Testis (tissue), 2 donors: ENCODE measurements around the gene HAGH.

Experiments used
- POLR2A ChIP-seq: fragments of 450-650 bp; IDR thresholded peaks from one replicate; pipeline ENCODE4 v1.6.1; 2017; ENCODE audit warnings: antibody characterized with exemption, mild to moderate bottlenecking, moderate library complexity
- TF ChIP-seq, protein P1 (sequence below), 3 experiments: fragments of 450-650 bp in 2 of 3; fragments of 200-600 bp in 1 of 3; sonication (generic) in 1 of 3; IDR thresholded peaks; one replicate each; pipeline ENCODE4 v1.5.1; 2016 to 2019; ENCODE audit warnings: antibody characterized with exemption in 3 of 3, mild to moderate bottlenecking in 2 of 3, moderate library complexity in 1 of 3

DNA sequence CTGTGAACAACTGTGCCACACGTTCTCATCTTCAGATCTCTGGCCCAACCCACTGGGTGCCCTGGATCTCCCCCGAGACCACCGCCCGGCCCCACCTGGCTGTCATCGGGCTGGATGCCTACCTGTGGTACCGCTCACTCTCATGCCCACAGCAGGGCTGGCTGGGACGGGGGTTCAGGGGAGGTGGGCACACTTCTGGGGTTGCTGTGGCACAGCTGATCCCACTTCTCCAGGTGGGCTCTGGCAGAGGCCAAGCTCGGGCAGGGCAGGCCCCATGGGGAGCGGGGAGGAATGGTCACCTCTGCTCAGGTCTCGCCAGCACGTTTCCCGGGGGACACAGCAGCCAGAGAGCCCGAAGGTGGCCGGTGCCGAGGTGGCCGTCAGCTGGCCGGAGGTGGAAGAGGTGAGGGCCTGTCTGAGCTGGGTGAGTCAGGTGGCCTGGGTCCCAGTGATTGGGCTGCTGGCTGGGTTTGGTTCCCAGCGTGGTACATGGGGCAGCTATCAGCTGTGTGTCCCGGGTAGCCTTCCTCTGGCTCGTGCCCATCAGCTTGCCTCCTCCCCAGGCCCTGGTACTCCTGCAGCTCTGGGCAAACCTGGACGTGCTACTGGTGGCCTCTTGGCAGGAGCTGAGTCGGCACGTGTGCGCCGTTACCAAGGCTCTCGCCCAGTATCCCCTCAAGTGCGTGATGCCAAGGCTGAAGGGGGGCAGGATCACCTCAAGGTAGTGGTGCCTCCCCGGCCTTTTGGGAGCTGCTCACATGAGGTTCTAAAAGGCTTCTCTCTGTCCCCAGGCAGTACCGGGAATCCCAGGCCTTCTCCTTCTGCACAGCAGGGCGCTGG is 51.4 kb downstream of the HAGH start:
- TF ChIP-seq, protein P1, sequence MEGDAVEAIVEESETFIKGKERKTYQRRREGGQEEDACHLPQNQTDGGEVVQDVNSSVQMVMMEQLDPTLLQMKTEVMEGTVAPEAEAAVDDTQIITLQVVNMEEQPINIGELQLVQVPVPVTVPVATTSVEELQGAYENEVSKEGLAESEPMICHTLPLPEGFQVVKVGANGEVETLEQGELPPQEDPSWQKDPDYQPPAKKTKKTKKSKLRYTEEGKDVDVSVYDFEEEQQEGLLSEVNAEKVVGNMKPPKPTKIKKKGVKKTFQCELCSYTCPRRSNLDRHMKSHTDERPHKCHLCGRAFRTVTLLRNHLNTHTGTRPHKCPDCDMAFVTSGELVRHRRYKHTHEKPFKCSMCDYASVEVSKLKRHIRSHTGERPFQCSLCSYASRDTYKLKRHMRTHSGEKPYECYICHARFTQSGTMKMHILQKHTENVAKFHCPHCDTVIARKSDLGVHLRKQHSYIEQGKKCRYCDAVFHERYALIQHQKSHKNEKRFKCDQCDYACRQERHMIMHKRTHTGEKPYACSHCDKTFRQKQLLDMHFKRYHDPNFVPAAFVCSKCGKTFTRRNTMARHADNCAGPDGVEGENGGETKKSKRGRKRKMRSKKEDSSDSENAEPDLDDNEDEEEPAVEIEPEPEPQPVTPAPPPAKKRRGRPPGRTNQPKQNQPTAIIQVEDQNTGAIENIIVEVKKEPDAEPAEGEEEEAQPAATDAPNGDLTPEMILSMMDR (IDR thresholded peaks at IDR 0.05) = no peak
- TF ChIP-seq POLR2A = no peak
